Measurements from ENCODE around the gene SMYD4. TPM values are rescaled to one million over a fixed set of nuclear protein-coding genes. Genes with fewer than 3 reads are reported as not detected.
A peak's percentile ranks its signal among the peaks of the same experiment; 100 is the strongest.

SMYD4 gene
- total RNA-seq, 2 donors from 2014 or later = 31.6 to 36.8 TPM

- no peak overlapping the region for H3K9ac ChIP-seq (ENCODE audit: extremely low read depth, low read length, poor library complexity, severe bottlenecking)
- peaks cover 29% of the 10 kb centered on the region for H3K36me3 ChIP-seq (ENCODE audit: control insufficient read depth, insufficient read depth, low read length)
- no peaks in the 10 kb centered on the region for H3K27me3 ChIP-seq (ENCODE audit: control insufficient read depth, insufficient read depth, low read length, poor library complexity, severe bottlenecking)
- H3K4me1 ChIP-seq (ENCODE audit: control insufficient read depth, insufficient read depth, low read length) = no peaks in the 10 kb centered on the region
- no peak for DNase-seq
- 95 to 97% methylated on average over 10 to 12 of the region's 12 CpGs for WGBS, 2 experiments (ENCODE audit: insufficient coverage in 1 of 2, insufficient read length in 1 of 2)
- Mint-ChIP-seq H3K27ac (no peak overlapping the region), H3K27me3 (ENCODE audit: insufficient read depth) (no peaks in the 10 kb centered on the region), H3K9me3 (no peaks in the 10 kb centered on the region), H3K4me1 (peaks cover 6% of the 10 kb centered on the region), H3K4me3 (no peak overlapping the region), H3K36me3 (ENCODE audit: low read depth) (peaks cover 28% of the 10 kb centered on the region)
- no peak overlapping the region for H3K27ac ChIP-seq (ENCODE audit: low read depth, low read length)
- no peak overlapping the region for H3K4me3 ChIP-seq (ENCODE audit: low read length)
- TF ChIP-seq CTCF (conservative IDR thresholded peaks at IDR 0.05) = no peak
- H3K9me3 ChIP-seq (ENCODE audit: control insufficient read depth, low read length) = no peaks in the 10 kb centered on the region
Measured at GRCh38 chr17:1834380-1835149, 4.9 kb upstream of the SMYD4 start.

- H3K4me1 Mint-ChIP-seq = peaks cover 11% of the 10 kb centered on the region
- peaks cover 26% of the 10 kb centered on the region for H3K36me3 Mint-ChIP-seq (ENCODE audit: low read depth)
- Histone ChIP-seq H3K27me3 (ENCODE audit: control insufficient read depth, insufficient read depth, low read length, poor library complexity, severe bottlenecking) (no peaks in the 10 kb centered on the region), H3K27ac (ENCODE audit: low read depth, low read length) (peak overlapping the region; percentile 13), H3K36me3 (ENCODE audit: control insufficient read depth, insufficient read depth, low read length) (peaks cover 39% of the 10 kb centered on the region), H3K9me3 (ENCODE audit: control insufficient read depth, low read length) (no peaks in the 10 kb centered on the region), H3K4me3 (ENCODE audit: low read length) (peak overlapping the region; percentile 95), H3K9ac (ENCODE audit: extremely low read depth, low read length, poor library complexity, severe bottlenecking) (peak overlapping the region; percentile 41), H3K4me1 (ENCODE audit: control insufficient read depth, insufficient read depth, low read length) (no peaks in the 10 kb centered on the region)
- H3K4me3 Mint-ChIP-seq = peak overlapping the region; percentile 86
- no peaks in the 10 kb centered on the region for H3K27me3 Mint-ChIP-seq (ENCODE audit: insufficient read depth)
- H3K9me3 Mint-ChIP-seq = no peaks in the 10 kb centered on the region
- DNase-seq = peak; percentile 77
- H3K27ac Mint-ChIP-seq = peak overlapping the region; percentile 87
- 1% methylated on average over 11 of the region's 11 CpGs for WGBS, 2 experiments (ENCODE audit: insufficient coverage in 1 of 2, insufficient read length in 1 of 2)
- no peak for TF ChIP-seq CTCF (conservative IDR thresholded peaks at IDR 0.05)
Measured at GRCh38 chr17:1830288-1830687, 586 bp upstream of the SMYD4 start.

GRCh38 chr17:1829216-1829591, 498 bp downstream of the SMYD4 start:
- Histone ChIP-seq H3K36me3 (ENCODE audit: control insufficient read depth, insufficient read depth, low read length) (peaks cover 41% of the 10 kb centered on the region), H3K27ac (ENCODE audit: low read depth, low read length) (no peak overlapping the region), H3K4me3 (ENCODE audit: low read length) (peak overlapping the region; percentile 95), H3K9me3 (ENCODE audit: control insufficient read depth, low read length) (no peaks in the 10 kb centered on the region), H3K27me3 (ENCODE audit: control insufficient read depth, insufficient read depth, low read length, poor library complexity, severe bottlenecking) (no peaks in the 10 kb centered on the region), H3K4me1 (ENCODE audit: control insufficient read depth, insufficient read depth, low read length) (no peaks in the 10 kb centered on the region), H3K9ac (ENCODE audit: extremely low read depth, low read length, poor library complexity, severe bottlenecking) (peak overlapping the region; percentile 67)
- H3K36me3 Mint-ChIP-seq (ENCODE audit: low read depth) = peaks cover 29% of the 10 kb centered on the region
- no peak for DNase-seq
- no peaks in the 10 kb centered on the region for H3K27me3 Mint-ChIP-seq (ENCODE audit: insufficient read depth)
- peak overlapping the region; percentile 86 for H3K4me3 Mint-ChIP-seq
- WGBS, 2 experiments (ENCODE audit: insufficient coverage in 1 of 2, insufficient read length in 1 of 2) = 3 to 7% methylated on average over 8 to 13 of the region's 13 CpGs
- peak overlapping the region; percentile 79 for H3K27ac Mint-ChIP-seq
- peaks cover 11% of the 10 kb centered on the region for H3K4me1 Mint-ChIP-seq
- no peak for TF ChIP-seq CTCF (conservative IDR thresholded peaks at IDR 0.05)
- no peaks in the 10 kb centered on the region for H3K9me3 Mint-ChIP-seq
